ENCODE results near the gene SLC6A13. TPM values are rescaled to one million over a fixed set of nuclear protein-coding genes. Genes with fewer than 3 reads are reported as not detected.

The SLC6A13 gene
- total RNA-seq, 1 donor from 2014 or later: not detected

DNA sequence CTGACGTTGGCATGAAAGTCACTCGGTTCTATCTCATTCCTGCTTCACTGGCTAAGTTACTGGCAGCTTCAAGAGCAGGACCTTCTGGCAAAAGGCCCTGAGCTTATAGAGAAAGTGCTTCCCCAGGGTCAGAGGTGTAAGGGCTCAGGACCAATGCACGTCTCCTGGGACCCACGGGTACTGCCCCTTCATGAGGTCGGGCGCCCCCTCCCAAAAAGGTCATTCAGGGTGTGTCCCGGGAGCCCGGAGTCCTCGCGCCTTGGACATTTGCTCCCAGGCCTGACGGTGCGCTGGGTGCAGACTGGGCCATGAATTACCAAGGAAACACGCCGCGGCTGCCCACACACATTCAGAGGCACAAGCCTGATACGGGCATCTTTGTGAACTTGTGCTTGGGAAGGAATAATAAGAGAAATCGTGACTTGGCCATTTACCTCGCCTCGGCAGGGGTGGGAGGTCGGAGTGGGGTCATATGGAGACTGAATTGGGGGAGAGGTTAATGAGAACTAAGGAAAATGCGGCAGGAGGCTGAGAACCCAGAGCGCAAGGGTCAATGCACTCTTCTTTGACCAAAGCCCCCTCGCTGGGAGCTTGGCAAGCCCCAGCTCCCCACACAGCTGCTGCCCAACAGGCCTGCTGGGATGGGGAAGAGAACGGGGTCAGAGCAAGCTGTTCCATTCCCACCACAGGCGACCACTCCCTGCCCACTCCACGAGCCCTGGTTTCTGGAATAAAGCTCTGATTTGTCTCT is 33.0 kb downstream of the SLC6A13 start:
- Histone ChIP-seq H3K27me3 (ENCODE audit: control insufficient read depth, insufficient read depth, low read length) (peaks cover 29% of the 10 kb centered on the region), H3K4me3 (ENCODE audit: low read depth, low read length) (no peak overlapping the region), H3K36me3 (ENCODE audit: control insufficient read depth, insufficient read depth, low read length) (no peaks in the 10 kb centered on the region)
- TF ChIP-seq, protein P1, sequence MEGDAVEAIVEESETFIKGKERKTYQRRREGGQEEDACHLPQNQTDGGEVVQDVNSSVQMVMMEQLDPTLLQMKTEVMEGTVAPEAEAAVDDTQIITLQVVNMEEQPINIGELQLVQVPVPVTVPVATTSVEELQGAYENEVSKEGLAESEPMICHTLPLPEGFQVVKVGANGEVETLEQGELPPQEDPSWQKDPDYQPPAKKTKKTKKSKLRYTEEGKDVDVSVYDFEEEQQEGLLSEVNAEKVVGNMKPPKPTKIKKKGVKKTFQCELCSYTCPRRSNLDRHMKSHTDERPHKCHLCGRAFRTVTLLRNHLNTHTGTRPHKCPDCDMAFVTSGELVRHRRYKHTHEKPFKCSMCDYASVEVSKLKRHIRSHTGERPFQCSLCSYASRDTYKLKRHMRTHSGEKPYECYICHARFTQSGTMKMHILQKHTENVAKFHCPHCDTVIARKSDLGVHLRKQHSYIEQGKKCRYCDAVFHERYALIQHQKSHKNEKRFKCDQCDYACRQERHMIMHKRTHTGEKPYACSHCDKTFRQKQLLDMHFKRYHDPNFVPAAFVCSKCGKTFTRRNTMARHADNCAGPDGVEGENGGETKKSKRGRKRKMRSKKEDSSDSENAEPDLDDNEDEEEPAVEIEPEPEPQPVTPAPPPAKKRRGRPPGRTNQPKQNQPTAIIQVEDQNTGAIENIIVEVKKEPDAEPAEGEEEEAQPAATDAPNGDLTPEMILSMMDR (IDR thresholded peaks at IDR 0.05; ENCODE audit: insufficient read depth, low read length, poor library complexity, severe bottlenecking): no peak
- no peak for DNase-seq (ENCODE audit: low read depth)

DNA sequence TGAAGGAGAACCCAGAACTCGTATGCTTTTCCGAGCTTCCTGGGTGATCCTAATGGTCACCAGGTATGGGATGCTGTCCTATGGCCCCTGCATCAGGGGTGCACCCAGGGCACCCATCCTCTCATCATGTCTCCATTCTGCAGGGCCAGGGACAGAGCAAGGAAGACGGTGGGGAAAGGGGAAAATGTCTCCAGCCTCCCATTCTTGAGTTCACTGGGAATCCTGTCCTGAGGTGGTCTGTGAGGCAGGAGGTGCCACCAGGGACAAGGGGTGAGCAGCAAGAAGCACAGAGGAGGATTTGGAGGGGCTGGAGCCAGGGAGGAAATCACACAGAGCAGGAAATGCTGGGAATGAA is 33.8 kb downstream of the SLC6A13 start:
- no peak for DNase-seq (ENCODE audit: low read depth)

DNA sequence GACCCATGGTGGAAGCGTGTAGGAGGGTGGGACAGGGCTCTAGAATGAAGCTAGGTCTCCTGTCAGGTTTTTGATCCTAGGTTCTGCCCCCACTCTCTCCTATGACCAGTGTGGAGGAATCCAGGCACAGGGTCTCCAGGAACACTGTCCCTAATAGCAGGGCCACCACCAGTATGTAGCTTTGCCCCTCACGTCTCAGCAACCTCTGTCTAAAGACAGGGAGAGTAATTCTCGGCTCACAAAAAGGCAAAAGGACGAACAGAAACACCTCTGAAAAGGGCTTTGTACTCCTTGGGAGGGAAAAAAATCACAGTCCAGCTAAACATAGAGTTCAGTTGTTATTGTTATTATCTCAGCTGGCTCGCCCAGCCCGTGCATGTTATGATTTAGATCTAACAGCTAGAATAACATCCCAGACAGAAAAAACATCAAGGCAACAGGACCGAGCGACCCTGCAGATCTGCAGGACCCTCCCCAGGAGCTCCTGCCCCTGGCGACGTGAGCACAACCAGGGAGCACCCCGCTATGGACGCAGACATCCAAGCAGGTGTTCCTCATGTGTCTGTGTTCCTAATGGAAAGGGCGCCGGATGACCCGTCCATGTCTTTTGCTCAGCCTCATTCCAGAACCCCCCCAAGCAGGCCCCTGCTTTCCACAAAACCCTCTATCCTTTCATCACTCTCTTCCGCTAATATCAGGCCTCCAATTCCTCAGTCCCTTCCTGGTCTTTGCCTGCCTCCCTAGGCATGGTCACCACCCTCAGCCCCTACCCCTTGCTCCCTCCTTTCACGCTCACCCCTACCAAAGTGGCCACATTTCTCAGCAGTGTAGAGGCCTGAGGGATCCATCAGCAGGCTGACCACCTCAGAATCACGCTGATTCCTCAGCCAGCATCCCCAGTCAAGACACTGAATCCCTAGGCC is 34.5 kb downstream of the SLC6A13 start:
- no peaks in the 10 kb centered on the region for H3K36me3 ChIP-seq (ENCODE audit: control insufficient read depth, insufficient read depth, low read length)
- no peak for DNase-seq (ENCODE audit: low read depth)
- TF ChIP-seq, protein P1 (IDR thresholded peaks at IDR 0.05; ENCODE audit: insufficient read depth, low read length, poor library complexity, severe bottlenecking): no peak
- peaks cover 25% of the 10 kb centered on the region for H3K27me3 ChIP-seq (ENCODE audit: control insufficient read depth, insufficient read depth, low read length)
- H3K4me3 ChIP-seq (ENCODE audit: low read depth, low read length): no peak overlapping the region

More for the DNA sequence above, 33.8 kb downstream of the SLC6A13 start:
- H3K36me3 ChIP-seq (ENCODE audit: control insufficient read depth, insufficient read depth, low read length): no peaks in the 10 kb centered on the region
- H3K4me3 ChIP-seq (ENCODE audit: low read depth, low read length): no peak overlapping the region
- TF ChIP-seq, protein P1 (IDR thresholded peaks at IDR 0.05; ENCODE audit: insufficient read depth, low read length, poor library complexity, severe bottlenecking): no peak
- H3K27me3 ChIP-seq (ENCODE audit: control insufficient read depth, insufficient read depth, low read length): peaks cover 30% of the 10 kb centered on the region

DNA sequence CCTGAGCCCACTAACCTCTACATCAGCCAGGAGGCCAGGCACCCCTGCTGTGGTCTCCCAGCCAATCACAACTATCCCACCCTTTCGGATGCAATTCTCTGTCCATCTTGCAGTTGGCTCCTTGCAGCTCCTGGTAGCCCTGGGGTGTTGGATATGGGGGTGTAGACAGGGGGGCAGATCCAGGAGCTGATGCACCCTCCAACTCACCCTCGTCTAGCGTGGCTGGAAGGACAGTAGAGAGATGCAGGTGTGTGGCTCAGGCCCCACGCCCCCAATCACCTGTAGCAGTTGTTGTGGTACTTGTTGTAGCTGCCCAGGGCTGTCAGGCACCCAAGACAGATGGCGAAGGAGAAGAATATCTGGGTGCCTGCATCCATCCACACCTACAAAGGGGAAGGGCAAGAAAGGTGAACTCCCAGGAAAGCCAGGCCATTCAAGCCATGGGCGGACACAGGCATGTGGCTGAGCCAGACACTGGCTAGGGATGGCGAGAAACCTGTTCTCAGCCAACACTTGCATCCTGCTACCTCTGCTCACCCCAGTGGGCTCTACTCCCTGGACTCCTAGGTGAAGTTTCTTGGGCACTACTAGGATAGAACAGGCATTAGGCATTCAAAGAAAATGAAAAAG is 35.2 kb downstream of the SLC6A13 start:
- Histone ChIP-seq H3K36me3 (ENCODE audit: control insufficient read depth, insufficient read depth, low read length) (no peaks in the 10 kb centered on the region), H3K27me3 (ENCODE audit: control insufficient read depth, insufficient read depth, low read length) (peaks cover 24% of the 10 kb centered on the region), H3K4me3 (ENCODE audit: low read depth, low read length) (no peak overlapping the region)
- DNase-seq (ENCODE audit: low read depth): no peak
- TF ChIP-seq, protein P1 (IDR thresholded peaks at IDR 0.05; ENCODE audit: insufficient read depth, low read length, poor library complexity, severe bottlenecking): no peak

DNA sequence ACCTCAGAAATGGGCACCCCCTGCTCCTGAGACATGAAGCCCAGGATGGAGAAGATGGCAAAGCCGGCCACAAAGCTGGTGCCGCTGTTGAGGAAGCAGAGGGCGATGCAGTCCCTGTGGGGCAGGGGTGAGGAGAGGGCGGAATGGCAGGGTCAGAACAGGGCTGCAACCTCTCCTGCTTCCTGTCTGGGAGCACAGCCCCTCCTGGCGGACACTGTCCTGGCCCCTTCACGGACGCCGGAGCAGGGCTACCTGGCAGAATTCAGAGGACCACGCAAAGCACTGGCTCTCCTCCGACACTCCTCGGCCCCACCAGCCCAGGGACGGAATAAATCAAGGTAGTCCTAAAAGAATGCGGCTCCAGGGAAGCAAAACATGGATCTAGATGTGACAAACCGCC is 36.2 kb downstream of the SLC6A13 start:
- H3K27me3 ChIP-seq (ENCODE audit: control insufficient read depth, insufficient read depth, low read length): peaks cover 19% of the 10 kb centered on the region
- no peak overlapping the region for H3K4me3 ChIP-seq (ENCODE audit: low read depth, low read length)
- H3K36me3 ChIP-seq (ENCODE audit: control insufficient read depth, insufficient read depth, low read length): no peaks in the 10 kb centered on the region
- TF ChIP-seq, protein P1 (IDR thresholded peaks at IDR 0.05; ENCODE audit: insufficient read depth, low read length, poor library complexity, severe bottlenecking): no peak
- DNase-seq (ENCODE audit: low read depth): no peak
